Measurements from ENCODE around the gene CNOT4.

Gene CNOT4

GRCh38 chr7:135509839-135510591 lies at the start of gene CNOT4:
CNOT4 (minus strand) TSS chr7:135510102; CDS start chr7:135438331, 71,771 bp downstream.
- DNase-seq (ENCODE audit: low read depth in 2 of 2), result peak; percentile 92 to 96

GRCh38 chr7:135558881-135559280 lies 49.0 kb upstream of the CNOT4 start:
- no peak for DNase-seq (ENCODE audit: low read depth in 2 of 2)

- peak in 1 of 2 donors; percentile 26 for DNase-seq (ENCODE audit: low read depth in 2 of 2)
Measured at GRCh38 chr7:135558337-135558767, 48.5 kb upstream of the CNOT4 start.

GRCh38 chr7:135557455-135558336 lies 47.8 kb upstream of the CNOT4 start, which contains the start of gene NUP205:
NUP205 (plus strand) TSS chr7:135557917; CDS start chr7:135557945, 28 bp downstream.
- peak; percentile 34 to 59 for DNase-seq (ENCODE audit: low read depth in 2 of 2)

- no peak for DNase-seq (ENCODE audit: low read depth in 2 of 2)
Measured at GRCh38 chr7:135553346-135553745, 43.4 kb upstream of the CNOT4 start.

- no peak for DNase-seq (ENCODE audit: low read depth in 2 of 2)
Measured at GRCh38 chr7:135552148-135552547, 42.2 kb upstream of the CNOT4 start.

GRCh38 chr7:135550196-135550595 lies 40.3 kb upstream of the CNOT4 start:
- DNase-seq (ENCODE audit: low read depth in 2 of 2), result no peak

GRCh38 chr7:135541029-135541428 lies 31.1 kb upstream of the CNOT4 start:
- no peak for DNase-seq (ENCODE audit: low read depth in 2 of 2)

- no peak for DNase-seq (ENCODE audit: low read depth in 2 of 2)
Measured at GRCh38 chr7:135539629-135540028, 29.7 kb upstream of the CNOT4 start.

- no peak for DNase-seq (ENCODE audit: low read depth in 2 of 2)
Measured at GRCh38 chr7:135538376-135538775, 28.5 kb upstream of the CNOT4 start.

GRCh38 chr7:135537905-135538304 lies 28.0 kb upstream of the CNOT4 start:
- no peak for DNase-seq (ENCODE audit: low read depth in 2 of 2)

- DNase-seq (ENCODE audit: low read depth in 2 of 2), result no peak
Measured at GRCh38 chr7:135537453-135537852, 27.6 kb upstream of the CNOT4 start.

- DNase-seq (ENCODE audit: low read depth in 2 of 2), result no peak
Measured at GRCh38 chr7:135536150-135536549, 26.2 kb upstream of the CNOT4 start.

GRCh38 chr7:135527025-135527424 lies 17.1 kb upstream of the CNOT4 start:
- DNase-seq (ENCODE audit: low read depth in 2 of 2), result no peak

GRCh38 chr7:135525426-135525825 lies 15.5 kb upstream of the CNOT4 start:
- no peak for DNase-seq (ENCODE audit: low read depth in 2 of 2)

GRCh38 chr7:135523146-135523545 lies 13.2 kb upstream of the CNOT4 start:
- no peak for DNase-seq (ENCODE audit: low read depth in 2 of 2)

- no peak for DNase-seq (ENCODE audit: low read depth in 2 of 2)
Measured at GRCh38 chr7:135522509-135522908, 12.6 kb upstream of the CNOT4 start.

- no peak for DNase-seq (ENCODE audit: low read depth in 2 of 2)
Measured at GRCh38 chr7:135519871-135520270, 10.0 kb upstream of the CNOT4 start.

- DNase-seq (ENCODE audit: low read depth in 2 of 2), result no peak
Measured at GRCh38 chr7:135519233-135519688, 9.4 kb upstream of the CNOT4 start.

- no peak for DNase-seq (ENCODE audit: low read depth in 2 of 2)
Measured at GRCh38 chr7:135518748-135519147, 8.8 kb upstream of the CNOT4 start.

- no peak for DNase-seq (ENCODE audit: low read depth in 2 of 2)
Measured at GRCh38 chr7:135517060-135517459, 7.2 kb upstream of the CNOT4 start.

GRCh38 chr7:135514856-135515255 lies 5.0 kb upstream of the CNOT4 start:
- no peak for DNase-seq (ENCODE audit: low read depth in 2 of 2)
